GM18873 (cell line): ENCODE results near the gene SNAI3.
"Not testable (repeated sequence)": the region's sequence is repeated elsewhere in the genome, so short reads cannot be mapped to it uniquely, and the experiment has no call there.

Experiments
- ATAC-seq: cut with Tn5 transposase; IDR thresholded peaks from one replicate; pipeline ENCODE4 v1.9.1; 2021; ENCODE audit warnings: mild to moderate bottlenecking, moderate library complexity, moderate number of reproducible peaks; ENCODE audit not compliant: unreplicated experiment, low FRiP score

SNAI3 gene

DNA sequence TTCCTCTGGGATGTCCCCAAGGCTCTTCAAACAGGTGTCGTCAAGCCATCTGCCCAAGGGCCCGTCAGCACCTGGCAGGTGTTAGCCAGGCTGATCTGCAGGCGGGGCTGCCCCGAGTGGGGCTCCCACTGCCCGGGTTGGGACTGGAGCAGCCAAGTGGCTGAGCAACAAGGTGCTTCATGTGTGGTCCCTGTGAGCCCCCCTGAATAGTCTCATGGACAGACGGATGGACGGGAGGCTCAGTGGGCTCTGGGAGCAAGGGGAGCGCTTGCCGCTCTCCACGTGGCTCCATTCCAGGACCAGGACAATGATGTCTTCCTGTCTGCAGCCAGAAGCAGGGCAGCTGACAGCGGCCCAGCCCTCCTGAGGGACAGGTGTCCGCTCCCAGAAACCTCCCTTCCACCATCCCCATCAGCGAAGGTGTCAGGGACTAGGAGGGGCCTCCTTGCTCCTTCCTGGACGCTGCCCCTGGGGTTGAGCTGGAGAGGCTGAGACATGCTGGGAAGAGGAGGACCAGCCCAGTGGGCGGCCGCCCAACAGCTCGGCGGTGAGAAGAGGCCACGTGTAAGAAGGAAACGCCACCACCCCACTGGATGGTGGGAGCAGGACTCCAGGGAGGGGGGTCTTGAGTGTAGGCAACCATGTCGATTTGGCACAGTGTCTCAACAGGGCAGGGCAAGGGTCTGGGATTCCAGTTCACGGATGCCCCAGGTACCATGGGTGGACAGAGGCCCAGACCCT, 9.6 kb downstream of the SNAI3 start:
- no peak for ATAC-seq

DNA sequence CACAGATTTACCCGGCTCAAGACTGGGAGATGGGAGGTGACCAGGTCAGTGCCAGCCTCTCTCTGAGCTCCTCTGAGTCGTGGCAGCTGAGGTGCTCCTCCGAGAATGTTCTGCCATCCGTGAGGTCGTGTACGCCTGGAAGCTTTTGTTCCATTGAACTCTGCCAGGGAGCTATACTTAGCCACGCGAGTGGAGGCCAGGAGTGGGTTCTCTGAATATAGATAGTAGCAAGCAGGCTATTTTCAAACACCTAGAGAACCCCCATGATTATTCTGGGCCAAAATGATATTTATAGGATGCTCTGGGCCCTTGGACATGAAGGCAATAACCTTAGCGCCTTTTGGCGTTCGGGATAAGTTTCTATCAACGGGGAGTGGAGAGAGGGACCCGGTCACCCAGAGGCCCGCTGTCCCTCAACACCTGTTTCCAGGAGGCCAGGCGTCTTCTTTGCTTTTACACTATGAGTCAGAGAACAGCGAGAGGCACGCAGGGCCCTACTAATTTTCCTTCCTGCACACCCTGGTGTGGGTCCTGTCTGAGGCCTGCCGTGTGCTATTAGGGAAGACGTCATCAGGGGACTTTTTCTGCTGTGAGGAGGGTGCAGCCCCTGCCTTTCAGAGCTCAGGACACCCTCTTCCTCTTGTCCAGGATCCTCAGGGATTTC, 12.5 kb downstream of the SNAI3 start:
- no peak for ATAC-seq

DNA sequence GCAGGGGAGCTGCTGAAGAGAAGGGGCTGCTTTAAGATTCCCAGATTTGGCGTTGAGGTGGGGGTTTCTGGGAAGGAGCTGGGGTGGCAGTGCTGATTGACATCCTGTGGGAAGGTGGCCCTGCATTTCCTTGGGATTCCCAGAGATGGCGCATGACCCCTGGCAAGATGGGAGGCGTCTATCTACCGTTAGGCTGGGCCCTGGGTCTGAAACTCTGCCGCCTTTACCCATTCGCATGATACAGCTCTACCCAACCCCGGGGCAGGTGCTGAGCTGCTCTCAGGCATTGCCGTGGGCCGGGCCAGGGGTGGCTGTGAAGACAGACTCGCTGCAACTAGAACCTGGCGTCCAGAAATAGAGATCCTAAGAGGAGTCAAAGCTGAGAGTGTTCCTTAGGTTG, 13.5 kb downstream of the SNAI3 start:
- ATAC-seq: no peak

DNA sequence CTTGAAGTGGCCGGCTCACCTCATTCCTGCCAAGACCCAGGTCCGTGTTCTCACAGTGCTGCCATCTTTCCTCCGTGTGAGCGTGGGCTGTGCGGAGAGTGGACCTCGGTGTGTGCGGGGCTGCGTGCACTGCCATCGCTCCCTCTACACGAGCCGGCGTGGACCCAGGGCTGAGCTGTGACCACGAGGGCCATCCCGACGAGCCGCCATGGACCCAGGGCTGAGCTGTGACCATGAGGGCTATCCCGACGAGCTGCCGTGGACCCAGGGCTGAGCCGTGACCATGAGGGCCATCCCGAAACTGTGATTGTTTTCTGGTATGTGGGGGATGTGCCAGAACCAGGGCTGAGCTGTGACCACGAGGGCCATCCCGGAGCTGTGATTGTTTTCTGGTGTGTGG, 14.5 kb downstream of the SNAI3 start:
- ATAC-seq: no peak

DNA sequence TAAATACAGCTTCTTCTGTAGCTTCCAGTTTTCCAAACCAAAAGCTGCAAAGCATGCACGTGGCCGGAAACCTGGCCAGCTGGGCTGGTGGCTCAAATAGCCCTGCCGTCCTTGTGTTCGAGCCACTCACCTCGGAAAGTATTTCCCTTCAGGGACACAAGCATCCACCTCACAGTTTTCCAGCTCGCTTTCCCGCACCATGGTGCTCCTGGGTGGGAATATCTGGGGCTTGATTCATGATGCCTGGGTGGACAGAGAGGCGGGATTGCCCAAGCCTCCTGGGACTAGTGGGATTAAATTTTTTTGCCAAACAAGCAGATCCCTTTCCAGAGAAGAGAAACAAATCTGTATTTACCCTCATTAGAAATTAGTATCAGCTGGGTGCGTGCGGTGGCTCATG, 16.3 kb downstream of the SNAI3 start:
- no peak for ATAC-seq

DNA sequence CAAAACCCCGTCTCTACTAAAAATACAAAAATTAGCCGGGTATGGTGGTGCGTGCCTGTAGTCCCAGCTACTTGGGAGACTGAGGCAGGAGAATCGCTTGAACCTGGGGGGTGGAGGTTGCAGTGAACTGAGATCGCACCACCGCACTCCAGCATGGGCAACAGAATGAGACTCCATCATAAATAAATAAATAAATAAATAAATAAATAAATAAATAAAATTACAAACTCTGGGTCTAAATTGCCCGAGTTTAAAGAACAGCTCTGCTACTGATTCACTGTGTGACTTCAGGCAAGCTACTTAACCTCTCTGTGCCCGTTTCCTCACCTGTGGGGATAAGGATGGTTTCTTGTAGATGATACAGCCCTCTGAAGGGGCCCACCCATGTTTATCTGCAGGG, 16.8 kb downstream of the SNAI3 start:
- ATAC-seq: not testable (repeated sequence)

DNA sequence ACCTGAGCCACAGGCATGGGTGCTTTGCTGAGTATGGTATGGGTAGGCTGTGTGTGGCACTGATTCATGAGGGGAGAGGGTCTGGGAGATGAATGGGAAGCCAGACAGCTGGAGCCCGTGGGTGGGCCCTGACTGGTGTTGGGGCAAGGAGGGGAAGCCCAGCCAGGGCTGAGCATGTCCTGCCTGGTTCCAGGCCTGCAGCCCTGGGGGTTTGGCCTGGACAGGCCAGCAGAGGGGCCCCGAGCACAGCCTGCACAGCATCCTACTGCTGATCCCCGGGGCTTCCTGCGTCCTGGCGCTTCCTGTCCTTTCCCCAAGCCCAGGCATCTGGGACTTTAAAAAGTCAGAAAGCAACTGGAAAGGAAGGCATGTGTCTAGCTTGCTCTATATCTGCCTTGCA, 18.8 kb downstream of the SNAI3 start:
- ATAC-seq: no peak

DNA sequence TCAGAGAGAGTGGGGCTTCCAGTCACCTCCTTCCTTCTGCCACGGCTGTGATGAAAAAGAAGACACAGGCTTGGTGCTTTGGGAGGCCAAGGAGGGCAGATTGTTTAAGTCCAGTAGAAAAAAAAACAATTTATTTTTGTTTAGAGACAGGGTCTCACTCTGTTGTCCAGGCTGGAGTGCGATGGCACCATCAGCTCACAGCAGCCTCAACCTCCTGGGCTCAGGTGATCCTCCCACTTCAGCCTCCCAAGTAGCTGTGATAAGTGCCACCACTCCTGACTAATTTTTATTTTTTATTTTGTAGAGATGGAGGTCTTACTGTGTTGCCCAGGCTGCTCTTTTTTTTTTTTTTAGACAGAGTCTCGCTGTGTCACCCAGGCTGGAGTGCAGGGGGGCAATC, 20.7 kb downstream of the SNAI3 start:
- ATAC-seq: no peak

DNA sequence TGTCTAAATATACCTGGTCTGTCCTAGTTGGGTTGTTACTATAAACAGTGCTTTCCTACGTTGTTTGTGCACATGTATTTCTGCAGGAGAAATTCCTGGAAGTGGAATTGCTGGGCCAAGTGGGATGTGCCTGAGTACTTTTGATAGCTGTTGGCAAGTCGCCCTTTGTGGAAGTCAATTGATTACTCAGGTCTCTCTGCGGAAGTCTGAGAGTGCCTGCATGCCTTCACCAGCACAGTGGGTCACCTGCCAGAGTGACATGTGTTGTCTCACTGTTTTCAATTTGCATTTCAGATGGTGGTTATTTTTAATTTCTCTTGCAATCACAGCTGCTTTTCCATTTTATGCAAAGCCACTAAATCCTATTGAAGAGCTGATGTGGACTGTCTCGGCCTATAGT, 21.2 kb downstream of the SNAI3 start:
- ATAC-seq: no peak

DNA sequence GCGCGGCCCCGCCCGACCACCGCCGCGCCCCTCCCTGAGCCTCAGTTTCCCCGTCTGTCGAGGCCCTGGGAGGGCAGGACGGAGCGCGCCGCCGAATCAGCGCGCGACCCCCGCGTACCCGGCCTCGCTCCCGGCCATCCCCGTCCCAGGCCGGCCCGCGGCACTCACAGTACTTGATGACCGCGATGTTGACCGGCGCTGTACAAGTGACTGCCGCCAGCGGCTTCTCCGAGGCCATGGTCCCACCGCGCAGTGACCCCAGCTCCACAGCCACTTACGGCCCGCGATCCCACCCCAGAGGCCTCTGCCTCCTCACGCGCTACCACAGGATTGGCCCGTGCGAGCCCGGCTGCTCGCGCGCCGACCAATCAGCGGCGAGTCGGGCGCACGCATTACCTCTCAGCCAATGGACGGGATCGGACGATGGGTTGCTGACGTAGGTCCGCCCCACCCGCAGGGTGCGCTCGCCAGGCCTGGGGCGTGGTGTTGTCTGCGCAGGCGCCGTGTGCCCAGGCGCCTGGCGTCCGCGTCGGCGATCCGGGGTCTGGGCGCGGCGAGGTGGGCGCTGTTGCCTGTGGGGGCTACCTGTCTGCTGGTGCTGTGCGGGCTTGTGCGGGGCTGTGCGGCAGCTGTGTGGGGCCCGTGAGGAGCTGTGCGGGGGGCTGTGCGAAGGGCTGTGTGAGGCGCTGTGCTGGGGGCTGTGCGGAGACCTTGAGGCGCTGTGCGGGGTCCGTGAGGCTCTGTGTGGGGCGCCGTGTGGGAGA, 23.3 kb downstream of the SNAI3 start, which contains the start of gene MVD:
Gene MVD, minus strand, starts transcription at position 249 of the 764 bp plus-strand sequence. Its CDS starts 11 bp downstream, at position 238.
- ATAC-seq: peak; percentile 92

DNA sequence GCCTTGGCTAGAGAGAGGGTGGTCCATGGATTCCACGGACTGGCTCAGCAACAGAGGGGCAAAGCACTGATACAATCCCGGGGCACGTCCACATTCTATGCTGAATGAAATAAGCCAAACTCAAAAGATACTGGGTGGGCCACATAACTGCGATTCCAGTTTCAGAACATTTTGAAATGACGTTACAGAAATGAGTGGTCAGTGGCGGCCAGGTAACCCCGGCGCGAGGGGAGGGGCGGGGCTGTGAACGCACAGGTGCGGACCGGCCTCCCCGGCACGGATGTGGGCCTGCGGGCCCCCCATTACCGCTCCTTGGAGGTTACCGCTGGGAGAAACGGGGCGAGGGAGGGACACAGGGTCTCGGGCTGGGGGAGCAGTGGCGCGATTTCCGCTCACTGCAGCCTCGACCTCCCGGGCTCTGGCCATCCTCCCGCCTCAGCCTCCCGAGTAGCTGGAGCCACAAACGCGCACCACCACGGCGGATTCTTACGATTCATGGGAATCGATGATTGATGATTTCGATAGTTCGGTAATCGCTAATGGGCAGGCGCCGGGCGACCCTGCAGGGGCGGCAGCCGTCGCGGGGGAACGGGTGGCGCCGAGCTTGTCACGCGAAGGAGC, 24.0 kb downstream of the SNAI3 start:
- ATAC-seq: no peak

DNA sequence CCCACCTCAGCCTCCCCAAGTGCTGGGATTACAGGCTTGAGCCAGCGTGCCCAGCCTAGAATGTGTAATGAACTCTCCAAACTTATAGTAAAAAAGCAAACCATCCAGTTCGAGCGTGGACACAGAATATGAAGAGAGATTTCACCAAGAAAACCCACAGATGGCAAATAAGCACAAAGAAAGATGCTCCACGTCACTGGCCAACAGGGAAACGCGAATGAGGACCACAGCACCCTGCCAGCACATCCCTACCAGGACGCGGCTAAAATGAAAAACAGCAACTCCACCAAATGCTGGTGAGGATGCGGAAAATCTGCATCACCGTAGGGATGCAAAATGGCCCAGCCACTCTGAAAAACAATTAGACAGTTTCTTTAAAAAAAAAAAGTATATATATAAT, 24.8 kb downstream of the SNAI3 start:
- no peak for ATAC-seq

DNA sequence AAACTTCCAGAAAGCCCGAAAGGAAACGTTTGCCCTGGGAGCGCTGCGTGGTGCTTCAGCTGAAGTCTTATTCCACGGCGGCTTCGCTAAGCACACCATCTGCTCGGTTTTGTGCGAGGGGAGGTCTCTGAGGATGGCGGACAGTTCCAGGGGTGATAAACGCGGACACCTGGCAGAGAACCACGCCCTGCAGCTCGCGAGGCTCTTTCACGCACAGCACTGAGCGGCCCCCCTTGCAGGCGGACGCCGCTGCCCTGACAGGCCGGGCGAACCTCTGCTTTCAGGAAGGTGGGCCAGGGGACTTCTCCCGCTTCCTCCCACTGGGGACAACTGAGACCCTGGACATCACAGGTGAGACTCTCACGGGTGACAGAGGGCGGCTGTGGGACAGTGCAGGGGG, 27.1 kb downstream of the SNAI3 start:
- no peak for ATAC-seq

DNA sequence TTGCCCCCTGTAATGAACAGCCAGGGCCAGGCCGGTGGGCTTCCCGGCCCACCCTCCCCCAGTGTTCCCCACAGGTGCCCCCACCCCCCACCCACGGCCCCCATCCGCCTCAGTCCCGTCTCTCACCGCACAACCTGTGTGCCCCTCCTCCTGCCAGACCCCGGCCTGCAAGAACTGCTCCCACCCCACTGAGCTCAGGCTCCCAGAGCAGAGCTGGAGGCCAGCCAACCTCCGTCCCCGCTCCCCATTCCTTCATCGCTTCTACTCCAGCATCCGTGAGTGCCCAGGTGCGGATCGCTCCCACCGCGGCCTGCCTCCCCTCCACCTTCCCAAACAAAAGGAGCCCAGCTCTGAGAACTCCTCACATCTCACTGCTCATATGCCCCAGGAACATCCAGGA, 27.6 kb downstream of the SNAI3 start:
- no peak for ATAC-seq

DNA sequence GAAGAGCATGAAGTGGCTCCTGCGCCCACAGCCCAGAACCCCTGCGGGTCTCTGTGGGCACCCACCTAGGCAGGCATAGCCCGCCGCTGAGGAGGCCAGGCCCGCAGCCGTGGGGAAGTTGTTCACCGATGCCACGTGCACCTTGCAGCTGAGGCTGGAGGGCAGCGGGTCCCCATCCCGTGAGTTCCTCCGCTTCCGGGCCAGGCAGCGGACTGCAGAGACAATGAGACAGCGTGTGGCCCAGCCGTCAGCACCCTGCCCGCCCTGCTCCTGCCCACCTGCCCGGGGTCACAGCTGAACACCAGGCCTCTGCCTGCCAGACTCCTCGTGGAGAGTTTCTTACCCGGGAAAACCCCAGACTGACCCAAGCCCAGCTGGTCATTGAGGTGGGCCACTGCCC, 28.9 kb downstream of the SNAI3 start:
- ATAC-seq: no peak

DNA sequence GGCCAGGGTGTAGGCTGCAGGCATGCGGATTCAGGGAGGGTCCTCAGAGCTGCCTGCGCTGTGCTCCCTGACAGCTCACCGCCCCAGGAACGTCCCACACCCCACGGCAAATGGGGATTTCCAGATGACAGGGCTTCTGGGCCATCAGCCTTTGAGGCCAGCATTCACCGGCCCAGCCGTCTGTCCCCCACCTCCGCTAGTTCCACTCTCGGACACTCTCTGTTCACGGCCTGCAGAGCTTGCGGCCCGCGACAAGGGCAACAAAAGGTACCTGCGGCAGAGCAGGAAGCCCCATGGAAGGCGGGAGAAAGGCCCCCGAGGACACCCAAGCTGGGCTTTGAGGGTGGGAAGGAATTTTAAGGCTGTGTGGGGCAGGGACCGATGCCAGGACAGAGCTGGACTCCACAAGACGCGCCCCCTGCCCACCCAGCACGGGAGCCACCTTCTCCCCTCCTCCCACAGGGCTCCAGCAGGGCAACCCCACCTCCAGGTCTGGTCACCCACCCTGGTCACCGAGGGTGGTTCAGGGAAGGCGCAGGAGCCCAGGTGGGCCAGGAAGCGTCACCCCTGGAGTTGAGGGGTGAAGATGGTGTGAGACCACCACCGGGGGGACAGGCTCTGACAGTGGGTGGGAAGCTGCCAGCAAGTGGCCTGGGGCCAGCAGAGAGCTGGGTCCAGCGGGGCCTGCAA, 29.9 kb downstream of the SNAI3 start:
- no peak for ATAC-seq

DNA sequence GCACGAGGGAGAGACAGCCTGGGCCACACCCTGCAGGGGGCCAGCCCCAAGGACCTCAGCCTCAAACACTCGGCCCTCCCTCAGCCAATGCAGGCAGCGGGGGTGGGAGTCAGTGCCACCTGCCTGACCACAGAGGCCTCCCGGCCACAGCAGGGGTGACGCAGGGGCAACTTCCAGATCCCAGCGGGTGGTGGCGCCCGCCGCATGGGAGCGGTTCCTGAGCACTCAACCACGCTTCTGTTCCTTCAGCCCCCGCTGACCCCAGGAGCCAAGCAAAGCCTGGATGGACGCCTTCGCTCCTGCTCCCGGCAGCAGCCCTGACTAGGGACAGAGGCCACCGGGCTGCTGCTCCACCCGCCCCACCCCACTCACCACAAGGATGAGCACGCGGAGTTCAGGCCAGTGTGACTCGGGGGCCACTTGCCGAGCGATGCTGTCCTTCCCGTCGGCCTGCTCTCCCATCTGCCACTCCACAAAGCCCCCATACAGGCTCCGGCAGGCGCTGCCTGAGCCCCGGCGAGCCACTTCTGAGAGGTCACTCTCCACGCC, 30.5 kb downstream of the SNAI3 start:
- no peak for ATAC-seq

DNA sequence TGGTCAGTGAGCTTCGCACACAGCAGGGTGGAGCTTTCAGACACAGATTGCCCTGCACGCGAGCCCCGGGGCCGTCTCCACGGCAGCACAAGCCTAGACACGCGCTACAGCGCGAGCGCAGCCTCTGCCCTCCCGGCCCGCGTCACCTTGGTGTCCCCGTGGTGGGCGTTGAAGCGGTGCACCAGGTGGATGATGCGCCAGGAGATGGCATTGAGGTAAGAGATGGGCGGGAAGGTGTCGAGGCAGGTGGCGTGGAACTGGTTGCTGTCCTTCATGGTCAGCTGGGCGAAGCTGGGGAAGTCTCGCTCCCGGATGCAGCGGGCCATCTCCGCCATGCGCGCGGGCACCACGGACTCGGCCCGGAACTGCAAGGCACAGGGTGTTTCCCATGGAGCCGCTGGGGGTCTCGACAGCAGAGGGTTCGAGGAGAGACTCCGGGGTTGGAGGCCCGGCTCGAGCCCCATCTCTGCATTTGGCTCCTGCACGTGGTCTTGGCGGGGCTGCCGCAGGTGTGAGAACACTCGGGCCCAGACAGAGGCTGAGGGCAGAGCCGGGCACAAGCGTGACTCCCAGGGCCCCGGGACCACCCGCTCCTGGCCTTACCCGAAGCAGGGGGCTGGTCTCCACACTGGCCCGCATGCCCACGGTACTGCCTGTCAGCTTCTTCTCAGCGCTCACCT, 31.1 kb downstream of the SNAI3 start:
- ATAC-seq: no peak

DNA sequence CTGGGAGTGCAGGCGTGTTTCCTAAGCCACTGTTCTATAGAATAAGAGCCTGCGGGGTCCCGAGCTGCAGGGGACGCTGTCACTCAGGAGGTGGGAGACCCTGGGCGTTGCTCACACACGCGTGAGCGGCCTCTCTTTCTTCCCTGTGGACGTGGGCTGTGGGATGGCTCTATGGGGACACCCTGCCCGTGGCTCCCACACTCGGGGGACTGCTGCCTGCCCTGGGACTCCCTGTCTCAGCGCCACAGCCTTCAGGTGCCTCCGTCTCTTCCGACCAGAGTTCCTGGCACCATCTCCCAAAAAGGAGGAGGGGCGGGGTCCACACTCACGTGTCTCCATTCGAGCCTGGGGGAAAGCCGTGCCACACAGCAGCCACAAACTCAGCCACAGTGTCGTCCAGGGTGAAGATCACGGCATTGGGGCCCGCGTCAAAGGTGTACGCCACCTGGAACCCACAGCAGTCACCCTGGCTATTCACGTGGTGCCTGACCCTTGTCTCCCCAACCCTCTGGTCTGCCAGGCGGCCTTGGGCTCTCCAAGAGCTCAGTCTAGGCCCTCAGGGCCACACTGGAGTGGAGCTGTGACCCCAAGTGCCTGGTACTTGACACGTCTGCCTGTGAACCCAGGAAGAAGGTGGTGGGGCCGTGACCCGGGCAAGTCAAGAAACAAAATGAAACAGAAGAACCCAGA, 31.8 kb downstream of the SNAI3 start:
- ATAC-seq: no peak
